Mucosa of stomach (tissue), 1 donor: Measurements from ENCODE around the gene NCK2.

Source experiments
- H3K27me3 ChIP-seq: one replicate; pipeline ENCODE4 v1.7.0; 2013; ENCODE audit warnings: mild to moderate bottlenecking, low read length; ENCODE audit not compliant: control insufficient read depth, insufficient read depth
- H3K36me3 ChIP-seq: one replicate; pipeline ENCODE4 v1.7.0; 2013; ENCODE audit warnings: low read length; ENCODE audit not compliant: control insufficient read depth, insufficient read depth
- H3K4me1 ChIP-seq: one replicate; pipeline ENCODE4 v1.7.0; 2013; ENCODE audit warnings: mild to moderate bottlenecking, low read length; ENCODE audit not compliant: control insufficient read depth, insufficient read depth
- H3K4me3 ChIP-seq: one replicate; pipeline ENCODE4 v1.7.0; 2013; ENCODE audit warnings: low read length
- H3K9ac ChIP-seq: one replicate; pipeline ENCODE4 v1.7.0; 2013; ENCODE audit warnings: mild to moderate bottlenecking, low read length, moderate library complexity
- H3K9me3 ChIP-seq: one replicate; pipeline ENCODE4 v1.7.0; 2013; ENCODE audit warnings: mild to moderate bottlenecking, low read length, moderate library complexity; ENCODE audit not compliant: control insufficient read depth
- donor health status: Pancreatic carcinoma.

NCK2 gene

GRCh38 chr2:105722726-105723297, 21.9 kb upstream of the NCK2 start:
- Histone ChIP-seq H3K27me3 (no peaks in the 10 kb centered on the region), H3K4me3 (no peak overlapping the region), H3K9me3 (no peaks in the 10 kb centered on the region), H3K9ac (no peak overlapping the region), H3K4me1 (no peaks in the 10 kb centered on the region), H3K36me3 (no peaks in the 10 kb centered on the region)

GRCh38 chr2:105723431-105723830, 21.3 kb upstream of the NCK2 start:
- Histone ChIP-seq H3K4me1 (no peaks in the 10 kb centered on the region), H3K4me3 (no peak overlapping the region), H3K9me3 (no peaks in the 10 kb centered on the region), H3K36me3 (no peaks in the 10 kb centered on the region), H3K9ac (no peak overlapping the region), H3K27me3 (no peaks in the 10 kb centered on the region)

GRCh38 chr2:105725388-105725787, 19.3 kb upstream of the NCK2 start:
- Histone ChIP-seq H3K4me1 (no peaks in the 10 kb centered on the region), H3K4me3 (no peak overlapping the region), H3K9ac (no peak overlapping the region), H3K27me3 (no peaks in the 10 kb centered on the region), H3K36me3 (no peaks in the 10 kb centered on the region), H3K9me3 (no peaks in the 10 kb centered on the region)

GRCh38 chr2:105730170-105730569, 14.5 kb upstream of the NCK2 start:
- Histone ChIP-seq H3K4me1 (no peaks in the 10 kb centered on the region), H3K4me3 (no peak overlapping the region), H3K9ac (no peak overlapping the region), H3K27me3 (no peaks in the 10 kb centered on the region), H3K36me3 (no peaks in the 10 kb centered on the region), H3K9me3 (no peaks in the 10 kb centered on the region)

- no peak overlapping the region for H3K4me3 ChIP-seq
Measured at GRCh38 chr2:105731511-105731910, 13.2 kb upstream of the NCK2 start.

GRCh38 chr2:105732101-105732500, 12.6 kb upstream of the NCK2 start:
- H3K4me3 ChIP-seq: no peak overlapping the region
- no peak overlapping the region for H3K9ac ChIP-seq
- no peaks in the 10 kb centered on the region for H3K27me3 ChIP-seq
- no peaks in the 10 kb centered on the region for H3K36me3 ChIP-seq
- H3K9me3 ChIP-seq: no peaks in the 10 kb centered on the region
- H3K4me1 ChIP-seq: no peaks in the 10 kb centered on the region

More at GRCh38 chr2:105731511-105731910, 13.2 kb upstream of the NCK2 start:
- Histone ChIP-seq H3K4me1 (no peaks in the 10 kb centered on the region), H3K9ac (no peak overlapping the region), H3K9me3 (no peaks in the 10 kb centered on the region), H3K27me3 (no peaks in the 10 kb centered on the region), H3K36me3 (no peaks in the 10 kb centered on the region)

- Histone ChIP-seq H3K36me3 (no peaks in the 10 kb centered on the region), H3K4me1 (no peaks in the 10 kb centered on the region), H3K9me3 (no peaks in the 10 kb centered on the region), H3K9ac (no peak overlapping the region), H3K4me3 (no peak overlapping the region), H3K27me3 (no peaks in the 10 kb centered on the region)
Measured at GRCh38 chr2:105732955-105733607, 11.6 kb upstream of the NCK2 start.

- H3K36me3 ChIP-seq: no peaks in the 10 kb centered on the region
- H3K9me3 ChIP-seq: no peaks in the 10 kb centered on the region
- no peak overlapping the region for H3K4me3 ChIP-seq
- no peaks in the 10 kb centered on the region for H3K4me1 ChIP-seq
- no peak overlapping the region for H3K9ac ChIP-seq
- no peaks in the 10 kb centered on the region for H3K27me3 ChIP-seq
Measured at GRCh38 chr2:105733875-105734274, 10.8 kb upstream of the NCK2 start.

GRCh38 chr2:105734762-105735538, 9.8 kb upstream of the NCK2 start:
- Histone ChIP-seq H3K4me3 (no peak overlapping the region), H3K9ac (no peak overlapping the region), H3K9me3 (no peaks in the 10 kb centered on the region), H3K36me3 (no peaks in the 10 kb centered on the region), H3K4me1 (no peaks in the 10 kb centered on the region), H3K27me3 (no peaks in the 10 kb centered on the region)

- Histone ChIP-seq H3K9ac (no peak overlapping the region), H3K9me3 (no peaks in the 10 kb centered on the region), H3K27me3 (no peaks in the 10 kb centered on the region), H3K4me3 (no peak overlapping the region), H3K36me3 (no peaks in the 10 kb centered on the region), H3K4me1 (no peaks in the 10 kb centered on the region)
Measured at GRCh38 chr2:105736145-105736544, 8.6 kb upstream of the NCK2 start.

GRCh38 chr2:105737980-105738657, 6.6 kb upstream of the NCK2 start:
- no peaks in the 10 kb centered on the region for H3K4me1 ChIP-seq
- H3K4me3 ChIP-seq: no peak overlapping the region
- H3K9ac ChIP-seq: no peak overlapping the region

More at GRCh38 chr2:105737980-105738657, 6.6 kb upstream of the NCK2 start:
- Histone ChIP-seq H3K27me3 (no peaks in the 10 kb centered on the region), H3K9me3 (no peaks in the 10 kb centered on the region), H3K36me3 (no peaks in the 10 kb centered on the region)
